ENCODE measurements around the gene IFI44.

IFI44 gene

DNA sequence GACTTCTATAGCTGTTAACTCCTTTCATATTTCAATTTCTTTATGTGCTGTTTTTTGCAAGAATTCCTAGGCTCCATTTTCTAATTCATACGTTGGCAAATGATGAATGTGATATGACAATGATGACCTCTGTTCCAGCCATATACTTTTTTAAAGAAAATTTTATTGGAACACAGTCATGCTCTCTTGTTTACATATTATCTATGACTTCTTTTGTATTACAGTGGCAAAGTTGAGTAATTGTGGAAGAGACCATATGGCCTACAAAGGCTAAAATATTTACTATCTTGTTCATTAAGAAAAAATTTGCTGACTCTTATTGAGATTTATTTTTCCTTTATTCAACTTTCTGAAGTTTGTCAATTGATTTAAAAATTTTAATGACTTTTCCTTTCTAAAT lies 22.3 kb upstream of the IFI44 start:
- no peaks in the 10 kb centered on the region for H3K9me3 ChIP-seq (ENCODE audit: control insufficient read depth, insufficient read depth, low read length)
- H3K4me1 ChIP-seq (ENCODE audit: insufficient read depth, low read length) = no peaks in the 10 kb centered on the region
- no peak overlapping the region for H3K9ac ChIP-seq (ENCODE audit: low read depth, low read length)
- no peaks in the 10 kb centered on the region for H3K36me3 ChIP-seq (ENCODE audit: insufficient read depth, low read length)

DNA sequence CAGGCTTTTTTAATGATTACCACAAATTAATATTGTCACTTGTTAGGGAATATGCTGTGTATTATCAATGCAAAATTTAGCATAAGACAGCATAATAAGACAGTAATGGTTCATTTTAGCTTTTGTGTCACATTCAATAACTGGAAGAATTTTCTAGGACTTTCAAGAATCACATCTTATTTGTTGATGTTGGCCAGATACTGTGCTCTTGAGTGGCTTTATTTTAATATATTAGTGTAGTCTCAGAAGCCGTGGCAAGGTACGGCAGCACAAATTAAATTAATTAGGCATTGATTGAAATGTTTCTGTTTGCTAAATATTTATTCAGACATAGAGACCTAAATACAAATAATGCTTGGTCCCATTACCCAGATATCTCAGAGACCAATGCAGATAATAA lies 19.0 kb upstream of the IFI44 start:
- Histone ChIP-seq H3K36me3 (ENCODE audit: insufficient read depth, low read length) (no peaks in the 10 kb centered on the region), H3K9ac (ENCODE audit: low read depth, low read length) (no peak overlapping the region), H3K4me1 (ENCODE audit: insufficient read depth, low read length) (no peaks in the 10 kb centered on the region), H3K9me3 (ENCODE audit: control insufficient read depth, insufficient read depth, low read length) (no peaks in the 10 kb centered on the region)

- no peaks in the 10 kb centered on the region for H3K36me3 ChIP-seq (ENCODE audit: insufficient read depth, low read length)
- H3K9ac ChIP-seq (ENCODE audit: low read depth, low read length) = no peak overlapping the region
- H3K4me1 ChIP-seq (ENCODE audit: insufficient read depth, low read length) = no peaks in the 10 kb centered on the region
- H3K9me3 ChIP-seq (ENCODE audit: control insufficient read depth, insufficient read depth, low read length) = no peaks in the 10 kb centered on the region
Measured at GRCh38 chr1:78633209-78633608, 16.4 kb upstream of the IFI44 start.

DNA sequence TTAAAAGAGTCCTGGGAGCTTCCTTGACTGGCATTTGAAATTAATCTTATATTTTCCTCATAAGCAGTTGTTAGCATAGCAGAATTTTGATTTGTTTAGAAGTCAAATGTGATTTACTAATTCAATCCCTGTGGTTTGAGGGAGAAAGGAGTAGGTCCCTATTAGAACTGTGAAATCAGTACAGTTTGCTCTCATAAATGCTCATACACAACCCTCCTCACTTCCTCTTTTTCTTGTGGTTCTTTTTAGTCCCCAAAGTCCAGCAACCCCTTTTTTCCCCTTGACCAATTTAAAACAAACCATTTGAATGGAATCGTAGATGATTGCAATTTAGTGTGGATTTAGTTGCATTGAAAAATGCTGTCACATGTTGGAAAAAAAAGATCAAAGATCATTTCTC lies 9.2 kb upstream of the IFI44 start:
- Histone ChIP-seq H3K4me1 (ENCODE audit: insufficient read depth, low read length) (no peaks in the 10 kb centered on the region), H3K9me3 (ENCODE audit: control insufficient read depth, insufficient read depth, low read length) (no peaks in the 10 kb centered on the region; the same call in 1 of the 2 replicates), H3K36me3 (ENCODE audit: insufficient read depth, low read length) (no peaks in the 10 kb centered on the region), H3K9ac (ENCODE audit: low read depth, low read length) (no peak overlapping the region)

- no peaks in the 10 kb centered on the region; the same call in 1 of the 2 replicates for H3K9me3 ChIP-seq (ENCODE audit: control insufficient read depth, insufficient read depth, low read length)
- H3K9ac ChIP-seq (ENCODE audit: low read depth, low read length) = no peak overlapping the region
- no peaks in the 10 kb centered on the region for H3K36me3 ChIP-seq (ENCODE audit: insufficient read depth, low read length)
- no peaks in the 10 kb centered on the region for H3K4me1 ChIP-seq (ENCODE audit: insufficient read depth, low read length)
Measured at GRCh38 chr1:78641558-78641957, 8.1 kb upstream of the IFI44 start.

- Histone ChIP-seq H3K9me3 (ENCODE audit: control insufficient read depth, insufficient read depth, low read length) (no peaks in the 10 kb centered on the region; the same call in none of the 2 replicates), H3K4me1 (ENCODE audit: insufficient read depth, low read length) (no peaks in the 10 kb centered on the region), H3K9ac (ENCODE audit: low read depth, low read length) (no peak overlapping the region)
Measured at GRCh38 chr1:78645723-78646122, 3.9 kb upstream of the IFI44 start.

DNA sequence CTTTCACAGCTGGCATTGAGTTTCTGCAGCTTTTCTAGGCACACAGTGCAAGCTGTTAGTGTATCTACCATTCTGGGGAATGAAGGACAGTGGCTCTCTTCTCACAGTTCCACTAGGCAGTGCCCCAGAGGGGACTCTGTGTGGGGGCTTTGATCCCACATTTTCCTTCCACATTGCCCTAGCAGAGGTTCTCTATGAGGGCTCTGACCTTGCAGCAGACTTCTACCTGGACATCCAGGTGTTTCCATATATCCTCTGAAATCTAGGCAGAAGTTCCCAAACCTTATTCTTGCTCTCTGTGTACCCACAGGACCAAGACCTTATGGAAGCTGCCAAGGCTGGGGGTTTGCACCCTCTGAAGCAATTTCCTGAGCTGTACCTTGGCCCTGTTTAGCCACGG lies 2.4 kb upstream of the IFI44 start:
- H3K9ac ChIP-seq (ENCODE audit: low read depth, low read length) = no peak overlapping the region
- no peaks in the 10 kb centered on the region; the same call in none of the 2 replicates for H3K9me3 ChIP-seq (ENCODE audit: control insufficient read depth, insufficient read depth, low read length)
- H3K4me1 ChIP-seq (ENCODE audit: insufficient read depth, low read length) = no peaks in the 10 kb centered on the region
- H3K36me3 ChIP-seq (ENCODE audit: insufficient read depth, low read length) = no peaks in the 10 kb centered on the region

More at GRCh38 chr1:78645723-78646122, 3.9 kb upstream of the IFI44 start:
- no peaks in the 10 kb centered on the region for H3K36me3 ChIP-seq (ENCODE audit: insufficient read depth, low read length)

- H3K9me3 ChIP-seq (ENCODE audit: control insufficient read depth, insufficient read depth, low read length) = no peaks in the 10 kb centered on the region; the same call in 1 of the 2 replicates
- no peaks in the 10 kb centered on the region for H3K36me3 ChIP-seq (ENCODE audit: insufficient read depth, low read length)
- no peak overlapping the region for H3K9ac ChIP-seq (ENCODE audit: low read depth, low read length)
- H3K4me1 ChIP-seq (ENCODE audit: insufficient read depth, low read length) = no peaks in the 10 kb centered on the region
Measured at GRCh38 chr1:78650114-78650660, 556 bp downstream of the IFI44 start.

- no peaks in the 10 kb centered on the region for H3K4me1 ChIP-seq (ENCODE audit: insufficient read depth, low read length)
- no peak overlapping the region for H3K9ac ChIP-seq (ENCODE audit: low read depth, low read length)
- no peaks in the 10 kb centered on the region; the same call in 1 of the 2 replicates for H3K9me3 ChIP-seq (ENCODE audit: control insufficient read depth, insufficient read depth, low read length)
- H3K36me3 ChIP-seq (ENCODE audit: insufficient read depth, low read length) = no peaks in the 10 kb centered on the region
Measured at GRCh38 chr1:78651241-78651640, 1.6 kb downstream of the IFI44 start.

DNA sequence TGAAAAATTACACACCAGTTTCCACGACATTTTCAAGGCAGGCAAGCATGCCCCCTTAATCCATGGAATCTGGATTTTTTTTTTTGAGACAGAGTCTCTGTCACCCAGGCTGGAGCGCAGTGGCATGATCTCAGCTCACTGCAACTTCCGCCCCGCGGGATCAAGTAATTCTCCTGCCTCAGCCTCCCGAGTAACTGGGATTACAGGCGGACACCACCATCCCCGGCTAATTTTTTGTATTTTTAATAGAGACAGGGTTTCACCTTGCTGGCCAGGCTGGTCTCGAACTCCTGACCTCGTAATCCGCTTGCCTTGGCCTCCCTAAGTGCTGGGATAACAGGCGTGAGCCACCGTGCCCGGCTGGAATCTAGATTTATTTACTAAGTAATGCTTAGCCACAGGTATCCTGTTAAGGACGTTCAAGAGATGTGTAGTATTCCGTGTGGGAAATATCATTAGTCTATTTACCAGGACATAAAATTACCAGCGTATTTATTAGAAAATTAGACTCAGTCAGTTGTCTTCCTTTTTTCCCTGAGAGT lies 2.5 kb downstream of the IFI44 start:
- Histone ChIP-seq H3K36me3 (ENCODE audit: insufficient read depth, low read length) (no peaks in the 10 kb centered on the region), H3K9ac (ENCODE audit: low read depth, low read length) (no peak overlapping the region), H3K9me3 (ENCODE audit: control insufficient read depth, insufficient read depth, low read length) (no peaks in the 10 kb centered on the region; the same call in 1 of the 2 replicates), H3K4me1 (ENCODE audit: insufficient read depth, low read length) (no peaks in the 10 kb centered on the region)

DNA sequence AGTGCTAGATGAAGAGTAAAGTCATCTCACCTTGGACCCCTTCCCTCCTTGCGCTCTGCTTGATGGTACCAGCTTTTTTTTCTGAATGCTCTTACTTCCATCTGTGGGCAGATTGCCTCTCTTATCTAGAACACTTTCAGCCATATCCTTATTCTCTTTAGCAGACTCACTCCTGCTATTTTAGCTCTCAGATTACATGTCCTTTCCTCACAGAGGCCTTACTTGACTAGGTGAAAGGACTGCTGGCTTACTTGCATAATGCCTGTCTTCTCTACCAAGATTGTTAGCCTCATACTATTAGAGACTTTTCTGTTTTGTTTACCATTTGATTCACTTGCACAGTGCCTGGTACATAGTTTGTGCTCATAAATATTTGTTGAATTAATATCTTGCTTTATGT lies 9.3 kb downstream of the IFI44 start:
- H3K9me3 ChIP-seq (ENCODE audit: control insufficient read depth, insufficient read depth, low read length) = no peaks in the 10 kb centered on the region
- no peaks in the 10 kb centered on the region for H3K36me3 ChIP-seq (ENCODE audit: insufficient read depth, low read length)
- no peaks in the 10 kb centered on the region for H3K4me1 ChIP-seq (ENCODE audit: insufficient read depth, low read length)
- H3K9ac ChIP-seq (ENCODE audit: low read depth, low read length) = no peak overlapping the region

DNA sequence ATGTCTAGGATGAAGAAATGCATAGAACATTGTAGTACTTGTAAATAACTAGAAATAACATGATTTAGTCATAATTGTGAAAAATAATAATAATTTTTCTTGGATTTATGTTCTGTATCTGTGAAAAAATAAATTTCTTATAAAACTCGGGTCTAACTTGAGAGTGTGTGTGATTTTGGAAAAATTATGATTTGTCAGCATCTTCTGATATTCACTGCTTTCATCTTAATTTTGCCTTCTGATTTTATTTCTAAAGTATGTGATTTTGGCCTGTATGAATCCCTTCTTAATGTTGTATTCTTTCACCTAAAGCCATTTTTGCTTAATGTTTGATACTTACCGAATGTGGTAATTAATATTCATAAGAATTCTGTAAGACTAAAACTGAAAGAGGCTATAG lies 14.3 kb downstream of the IFI44 start:
- Histone ChIP-seq H3K9me3 (ENCODE audit: control insufficient read depth, insufficient read depth, low read length) (no peaks in the 10 kb centered on the region), H3K9ac (ENCODE audit: low read depth, low read length) (no peak overlapping the region), H3K4me1 (ENCODE audit: insufficient read depth, low read length) (no peaks in the 10 kb centered on the region), H3K36me3 (ENCODE audit: insufficient read depth, low read length) (no peaks in the 10 kb centered on the region)

DNA sequence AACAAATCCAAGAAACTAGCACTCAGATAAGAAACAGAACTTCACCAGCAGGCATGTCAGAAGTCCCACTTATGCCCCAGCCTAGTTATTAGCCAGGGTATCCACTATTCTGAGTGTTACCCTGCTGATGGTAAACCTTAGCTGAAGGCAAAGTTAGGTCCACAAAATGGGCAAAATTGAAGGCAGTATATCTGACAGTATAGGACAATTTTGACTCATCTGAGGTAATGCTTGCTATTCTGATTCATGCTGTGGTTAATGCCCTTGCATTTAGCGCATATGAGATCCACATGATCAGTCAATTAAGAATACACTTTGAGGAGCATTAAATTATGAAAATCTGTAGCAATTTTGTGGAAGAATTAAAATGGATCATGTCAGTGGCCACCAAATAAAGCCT lies 15.1 kb downstream of the IFI44 start:
- H3K9ac ChIP-seq (ENCODE audit: low read depth, low read length) = no peak overlapping the region
- H3K9me3 ChIP-seq (ENCODE audit: control insufficient read depth, insufficient read depth, low read length) = no peaks in the 10 kb centered on the region
- no peaks in the 10 kb centered on the region for H3K4me1 ChIP-seq (ENCODE audit: insufficient read depth, low read length)

GRCh38 chr1:78665809-78666208 lies 16.2 kb downstream of the IFI44 start:
- H3K4me1 ChIP-seq (ENCODE audit: insufficient read depth, low read length) = no peaks in the 10 kb centered on the region
- H3K9ac ChIP-seq (ENCODE audit: low read depth, low read length) = no peak overlapping the region
- H3K9me3 ChIP-seq (ENCODE audit: control insufficient read depth, insufficient read depth, low read length) = no peaks in the 10 kb centered on the region
- H3K36me3 ChIP-seq (ENCODE audit: insufficient read depth, low read length) = no peaks in the 10 kb centered on the region

More for the DNA sequence above, 15.1 kb downstream of the IFI44 start:
- no peaks in the 10 kb centered on the region for H3K36me3 ChIP-seq (ENCODE audit: insufficient read depth, low read length)

- Histone ChIP-seq H3K9ac (ENCODE audit: low read depth, low read length) (no peak overlapping the region), H3K36me3 (ENCODE audit: insufficient read depth, low read length) (no peaks in the 10 kb centered on the region), H3K4me1 (ENCODE audit: insufficient read depth, low read length) (no peaks in the 10 kb centered on the region), H3K9me3 (ENCODE audit: control insufficient read depth, insufficient read depth, low read length) (no peaks in the 10 kb centered on the region)
Measured at GRCh38 chr1:78667939-78668338, 18.3 kb downstream of the IFI44 start.

All from ES-I3 (cell line).